ENCODE measurements around the gene ANXA3. TPM values are rescaled to one million over a fixed set of nuclear protein-coding genes. Genes with fewer than 3 reads are reported as not detected.

The ANXA3 gene
- total RNA-seq, 4 donors from 2014 or later, result 98.4 to 216 (median 186) TPM

GRCh38 chr4:78606530-78607095 is 55.0 kb downstream of the ANXA3 start:
- no peak for DNase-seq (ENCODE audit: extremely low spot score)
- Histone ChIP-seq H3K27me3 (no peaks in the 10 kb centered on the region), H3K27ac (replicated peaks in 1 of 4) (no peak overlapping the region), H3K4me3 (no peak overlapping the region), H3K4me1 (no peaks in the 10 kb centered on the region), H3K9me3 (no peaks in the 10 kb centered on the region), H3K36me3 (peaks cover 0 to 76% (median 37%) of the 10 kb centered on the region in 4 donors)
- 86% methylated on average over 1 of the region's 1 CpG for WGBS
- TF ChIP-seq POLR2A (IDR thresholded peaks at IDR 0.05; ENCODE audit: low read depth) (no peak), CTCF (IDR thresholded peaks at IDR 0.05) (no peak), EP300 (IDR thresholded peaks at IDR 0.05) (no peak), POLR2AphosphoS5 (IDR thresholded peaks at IDR 0.05) (no peak)
- intact Hi-C loops (cut with DNase I), result no loop called here

GRCh38 chr4:78608684-78609083 is 57.1 kb downstream of the ANXA3 start:
- Histone ChIP-seq H3K27ac (replicated peaks in 1 of 4) (no peak overlapping the region), H3K27me3 (no peaks in the 10 kb centered on the region), H3K36me3 (peaks cover 0 to 55% (median 20%) of the 10 kb centered on the region in 4 donors), H3K4me1 (peaks cover 0 to 11% (median 0%) of the 10 kb centered on the region in 4 donors), H3K4me3 (no peak overlapping the region), H3K9me3 (no peaks in the 10 kb centered on the region)
- intact Hi-C loops (cut with DNase I), result no loop called here
- 87% methylated on average over 4 of the region's 4 CpGs for whole genome bisulfite sequencing
- no peak for DNase-seq (ENCODE audit: extremely low spot score)
- no peak for TF ChIP-seq POLR2AphosphoS5 (IDR thresholded peaks at IDR 0.05)
- TF ChIP-seq POLR2A (IDR thresholded peaks at IDR 0.05; ENCODE audit: low read depth), result no peak
- no peak for TF ChIP-seq CTCF (IDR thresholded peaks at IDR 0.05)
- no peak for TF ChIP-seq EP300 (IDR thresholded peaks at IDR 0.05)

GRCh38 chr4:78609580-78609979 is 58.0 kb downstream of the ANXA3 start:
- TF ChIP-seq POLR2A (IDR thresholded peaks at IDR 0.05; ENCODE audit: low read depth) (no peak), POLR2AphosphoS5 (IDR thresholded peaks at IDR 0.05) (no peak), EP300 (IDR thresholded peaks at IDR 0.05) (no peak), CTCF (IDR thresholded peaks at IDR 0.05) (no peak)
- Histone ChIP-seq H3K27me3 (no peaks in the 10 kb centered on the region), H3K27ac (replicated peaks in 1 of 4) (no peak overlapping the region), H3K4me1 (peaks cover 0 to 16% (median 0%) of the 10 kb centered on the region in 4 donors), H3K9me3 (no peaks in the 10 kb centered on the region), H3K4me3 (no peak overlapping the region), H3K36me3 (peaks cover 0 to 46% (median 13%) of the 10 kb centered on the region in 4 donors)
- DNase-seq (ENCODE audit: extremely low spot score), result no peak
- WGBS, result 81% methylated on average over 4 of the region's 4 CpGs
- intact Hi-C loops (cut with DNase I), result no loop called here

GRCh38 chr4:78610546-78611214 is 59.1 kb downstream of the ANXA3 start:
- no peak for TF ChIP-seq POLR2A (IDR thresholded peaks at IDR 0.05; ENCODE audit: low read depth)
- TF ChIP-seq POLR2AphosphoS5 (IDR thresholded peaks at IDR 0.05), result no peak
- no peak for TF ChIP-seq CTCF (IDR thresholded peaks at IDR 0.05)
- no peak for TF ChIP-seq EP300 (IDR thresholded peaks at IDR 0.05)
- H3K36me3 ChIP-seq, result peaks cover 0 to 35% (median 7%) of the 10 kb centered on the region in 4 donors
- no peaks in the 10 kb centered on the region for H3K27me3 ChIP-seq
- no peak overlapping the region for H3K4me3 ChIP-seq
- no peak overlapping the region for H3K27ac ChIP-seq (replicated peaks in 1 of 4)
- H3K9me3 ChIP-seq, result no peaks in the 10 kb centered on the region
- DNase-seq (ENCODE audit: extremely low spot score), result no peak
- 84% methylated on average over 3 of the region's 3 CpGs for WGBS
- intact Hi-C loops (cut with DNase I), result no loop called here
- peaks cover 0 to 16% (median 0%) of the 10 kb centered on the region in 4 donors for H3K4me1 ChIP-seq

Measured in esophagus muscularis mucosa (tissue), 4 donors.